HepG2 (cell line): ENCODE measurements around the gene CER1.

Experiments
- FOXA1 ChIP-seq, 2 experiments: fragments of 450-650 bp in 1 of 2; sonication (generic) in 1 of 2; formaldehyde crosslinking in 1 of 2; IDR thresholded peaks; 2 replicates each; pipeline versions ENCODE4 v1.4.0 to v1.6.1; 2016 to 2020; ENCODE audit warnings: missing genetic modification reagents in 1 of 2
- HNRNPUL1 ChIP-seq: fragments of 200-400 bp; formaldehyde crosslinking; IDR thresholded peaks from 2 replicates; pipeline ENCODE4 v1.6.1; 2017; ENCODE audit warnings: low read depth, mild to moderate bottlenecking, low read length, moderate library complexity
- IRF2 ChIP-seq: IDR thresholded peaks from 2 replicates; pipeline ENCODE4 v1.6.1; 2018; ENCODE audit warnings: missing genetic modification reagents, missing compliant biosample characterization
- RCOR2 ChIP-seq: IDR thresholded peaks from 2 replicates; pipeline ENCODE4 v1.6.1; 2016; ENCODE audit warnings: missing biosample characterization, missing genetic modification reagents
- SMC3 ChIP-seq: IDR thresholded peaks from 2 replicates; pipeline ENCODE4 v1.6.1; 2011; ENCODE audit warnings: low read length, improper control_type of control experiment
- TF ChIP-seq, protein P1 (sequence below): sonication (generic); formaldehyde crosslinking; IDR thresholded peaks from 2 replicates; pipeline ENCODE4 v1.5.0; 2020; ENCODE audit warnings: mild to moderate bottlenecking, missing genetic modification reagents, moderate library complexity

DNA sequence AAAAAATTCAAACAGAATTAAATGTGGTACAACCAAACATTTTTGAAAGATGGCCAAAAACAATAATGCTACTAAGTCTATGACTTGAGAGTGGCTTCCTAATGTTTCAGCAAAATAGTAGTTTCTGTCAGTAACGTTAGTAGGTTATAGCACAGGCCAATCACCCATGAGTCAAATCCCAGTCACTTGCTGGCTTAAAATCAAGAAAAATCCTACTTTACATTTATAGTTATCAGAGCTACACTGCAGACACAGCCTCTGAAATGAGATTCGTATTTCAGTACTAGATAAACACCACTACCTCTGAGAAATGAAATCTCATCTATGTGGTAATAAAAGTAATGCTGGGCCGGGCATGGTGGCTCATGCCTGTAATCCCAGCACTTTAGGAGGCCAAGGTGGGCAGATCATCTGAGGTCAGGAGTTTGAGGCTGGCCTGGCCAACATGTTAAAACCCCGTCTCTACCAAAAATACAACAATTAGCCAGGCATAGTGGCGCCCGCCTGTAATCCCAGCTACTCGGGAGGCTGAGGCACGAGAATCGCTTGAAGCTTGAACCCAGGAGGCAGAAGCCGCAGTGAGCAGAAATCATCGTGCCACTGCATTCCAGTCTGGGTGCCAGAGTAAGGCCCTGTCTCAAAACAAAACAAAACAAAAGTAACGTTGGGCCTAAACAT is 35.4 kb downstream of the CER1 start:
- TF ChIP-seq IRF2 (CRISPR knock-in tag): no peak
- TF ChIP-seq, protein P1, sequence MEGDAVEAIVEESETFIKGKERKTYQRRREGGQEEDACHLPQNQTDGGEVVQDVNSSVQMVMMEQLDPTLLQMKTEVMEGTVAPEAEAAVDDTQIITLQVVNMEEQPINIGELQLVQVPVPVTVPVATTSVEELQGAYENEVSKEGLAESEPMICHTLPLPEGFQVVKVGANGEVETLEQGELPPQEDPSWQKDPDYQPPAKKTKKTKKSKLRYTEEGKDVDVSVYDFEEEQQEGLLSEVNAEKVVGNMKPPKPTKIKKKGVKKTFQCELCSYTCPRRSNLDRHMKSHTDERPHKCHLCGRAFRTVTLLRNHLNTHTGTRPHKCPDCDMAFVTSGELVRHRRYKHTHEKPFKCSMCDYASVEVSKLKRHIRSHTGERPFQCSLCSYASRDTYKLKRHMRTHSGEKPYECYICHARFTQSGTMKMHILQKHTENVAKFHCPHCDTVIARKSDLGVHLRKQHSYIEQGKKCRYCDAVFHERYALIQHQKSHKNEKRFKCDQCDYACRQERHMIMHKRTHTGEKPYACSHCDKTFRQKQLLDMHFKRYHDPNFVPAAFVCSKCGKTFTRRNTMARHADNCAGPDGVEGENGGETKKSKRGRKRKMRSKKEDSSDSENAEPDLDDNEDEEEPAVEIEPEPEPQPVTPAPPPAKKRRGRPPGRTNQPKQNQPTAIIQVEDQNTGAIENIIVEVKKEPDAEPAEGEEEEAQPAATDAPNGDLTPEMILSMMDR (CRISPR knock-in tag): no peak
- no peak for TF ChIP-seq SMC3
- TF ChIP-seq RCOR2 (CRISPR knock-in tag): no peak
- TF ChIP-seq FOXA1 (IDR thresholded peaks at IDR 0.05): no peak
- no peak for TF ChIP-seq FOXA1 (CRISPR knock-in tag; IDR thresholded peaks at IDR 0.05)
- TF ChIP-seq HNRNPUL1: no peak
